Measurements from ENCODE around the gene ITPA. TPM values are rescaled to one million over a fixed set of nuclear protein-coding genes. Genes with fewer than 3 reads are reported as not detected.

The ITPA gene
- polyA plus RNA-seq, 3 donors: 61.3 to 80.5 (median 69.5) TPM

Other genes with a start within 250 kb of the ITPA start
- 1 to 10 TPM in 2 of 3 donors, under 1 TPM in 1; 0.58 to 1.4 (median 1.0) TPM for gene GNRH2, start 165.9 kb upstream of the ITPA start, polyA plus RNA-seq (ENCODE audit: insufficient read length in 3 of 3)
- 10 to 100 TPM; 63.5 to 81.1 (median 70.7) TPM for gene MRPS26, start 163.4 kb upstream of the ITPA start, polyA plus RNA-seq (ENCODE audit: insufficient read length in 3 of 3)
- 1 to 10 TPM in 1 of 3 donors, under 1 TPM in 2; 0.81 to 1.0 (median 0.83) TPM for gene OXT, start 137.9 kb upstream of the ITPA start, polyA plus RNA-seq (ENCODE audit: insufficient read length in 3 of 3)
- under 1 TPM in 2 of 3 donors, not detected in 1; 0.34 to 0.47 TPM for gene AVP, start 124.8 kb upstream of the ITPA start, polyA plus RNA-seq (ENCODE audit: insufficient read length in 3 of 3)
- gene FASTKD5, start 49.6 kb upstream of the ITPA start, polyA plus RNA-seq (ENCODE audit: insufficient read length in 3 of 3): 10 to 100 TPM; 17.8 to 19.1 (median 18.3) TPM
- 10 to 100 TPM in 1 of 3 donors, 1 to 10 TPM in 2; 9.3 to 10.2 (median 9.9) TPM for gene UBOX5, start 49.6 kb upstream of the ITPA start, polyA plus RNA-seq (ENCODE audit: insufficient read length in 3 of 3)
- gene LZTS3, start 35.9 kb upstream of the ITPA start, polyA plus RNA-seq (ENCODE audit: insufficient read length in 3 of 3): 10 to 100 TPM; 16.5 to 20.6 (median 19.9) TPM
- gene DDRGK1, start 4.8 kb upstream of the ITPA start, polyA plus RNA-seq (ENCODE audit: insufficient read length in 3 of 3): 10 to 100 TPM; 55.4 to 65.8 (median 60.8) TPM
- 1 to 10 TPM; 2.3 to 3.6 (median 3.0) TPM for gene SLC4A11, start 29.7 kb downstream of the ITPA start, polyA plus RNA-seq (ENCODE audit: insufficient read length in 3 of 3)
- 10 to 100 TPM; 24.9 to 38.2 (median 35.4) TPM for gene DNAAF9, start 198.2 kb downstream of the ITPA start, polyA plus RNA-seq (ENCODE audit: insufficient read length in 3 of 3)